Limb (tissue), 2 donors: ENCODE measurements around the gene KNSTRN.

ENCODE experiments used
- DNase-seq, 2 donors: peaks; one replicate each; pipeline ENCODE4 v3.0.0-alpha.2; 2016; ENCODE audit errors: extremely low spot score in 2 of 2

Gene KNSTRN

GRCh38 chr15:40397688-40398412, 15.3 kb downstream of the KNSTRN start:
- DNase-seq, result no peak

GRCh38 chr15:40398413-40398873, 15.9 kb downstream of the KNSTRN start:
- no peak for DNase-seq

- DNase-seq, result no peak
These were observed 16.8 kb downstream of the KNSTRN start for GRCh38 chr15:40399370-40399769.

GRCh38 chr15:40405501-40406381, 23.2 kb downstream of the KNSTRN start, which contains the start of gene IVD:
Gene IVD (plus strand): TSS chr15:40405795. CDS start chr15:40405828, 33 bp downstream.
- peak; percentile 93 to 95 for DNase-seq

GRCh38 chr15:40407330-40407990, 24.9 kb downstream of the KNSTRN start:
- no peak for DNase-seq

- no peak for DNase-seq
These were observed 26.8 kb downstream of the KNSTRN start for GRCh38 chr15:40409366-40409765.

- no peak for DNase-seq
These were observed 28.0 kb downstream of the KNSTRN start for GRCh38 chr15:40410476-40410875.

- no peak for DNase-seq
These were observed 29.7 kb downstream of the KNSTRN start for GRCh38 chr15:40412095-40412759.

GRCh38 chr15:40413036-40413435, 30.5 kb downstream of the KNSTRN start:
- no peak for DNase-seq

GRCh38 chr15:40414816-40415215, 32.3 kb downstream of the KNSTRN start:
- no peak for DNase-seq

- no peak for DNase-seq
These were observed 32.7 kb downstream of the KNSTRN start for GRCh38 chr15:40415226-40415625.

- DNase-seq, result no peak
These were observed 33.5 kb downstream of the KNSTRN start for GRCh38 chr15:40416056-40416455.

GRCh38 chr15:40418126-40418525, 35.6 kb downstream of the KNSTRN start:
- DNase-seq, result no peak

- no peak for DNase-seq
These were observed 37.7 kb downstream of the KNSTRN start for GRCh38 chr15:40420071-40420713.

- DNase-seq, result no peak
These were observed 38.3 kb downstream of the KNSTRN start for GRCh38 chr15:40420793-40421192.

GRCh38 chr15:40421246-40422157, 39.0 kb downstream of the KNSTRN start:
- peak; percentile 64 to 89 for DNase-seq

GRCh38 chr15:40424483-40425115, 42.1 kb downstream of the KNSTRN start:
- DNase-seq, result no peak

GRCh38 chr15:40425681-40426080, 43.2 kb downstream of the KNSTRN start:
- no peak for DNase-seq

GRCh38 chr15:40427188-40427587, 44.7 kb downstream of the KNSTRN start:
- no peak for DNase-seq
